Stimulated activated CD8-positive, alpha-beta memory T cell treated with anti-CD3 and anti-CD28 coated beads, Interleukin-7, amount 100 ng/mL, for 1 hour (primary cell): ENCODE results near the gene MSANTD7.

ENCODE experiments used
- DNase-seq, 2 donors: peaks; one replicate each; pipeline ENCODE4 v3.0.0-alpha.2; 2020; ENCODE audit warnings: low read depth in 2 of 2

MSANTD7 gene

GRCh38 chr10:14880229-14880628 is 42.1 kb downstream of the MSANTD7 start:
- no peak for DNase-seq

- DNase-seq = no peak
Measured at GRCh38 chr10:14884082-14884481, 46.0 kb downstream of the MSANTD7 start.
